ENCODE data around the gene CDH10.

The CDH10 gene

GRCh38 chr5:24644761-24645160 lies at the start of gene CDH10:
TSS of gene CDH10 (minus strand) at chr5:24644978. CDS start at chr5:24593490, 51,488 bp downstream.
- no peak for DNase-seq

- no peak for DNase-seq
Measured at GRCh38 chr5:24693609-24694008, 48.8 kb upstream of the CDH10 start.

GRCh38 chr5:24691074-24691473 lies 46.3 kb upstream of the CDH10 start:
- DNase-seq = no peak

GRCh38 chr5:24681106-24681505 lies 36.3 kb upstream of the CDH10 start:
- no peak for DNase-seq

GRCh38 chr5:24668050-24668449 lies 23.3 kb upstream of the CDH10 start:
- DNase-seq = no peak

GRCh38 chr5:24649531-24649930 lies 4.8 kb upstream of the CDH10 start:
- no peak for DNase-seq

- no peak for DNase-seq
Measured at GRCh38 chr5:24646915-24647314, 2.1 kb upstream of the CDH10 start.

- DNase-seq = no peak
Measured at GRCh38 chr5:24645483-24645882, 705 bp upstream of the CDH10 start.

- no peak for DNase-seq
Measured at GRCh38 chr5:24643880-24644279, 898 bp downstream of the CDH10 start.

- DNase-seq = no peak
Measured at GRCh38 chr5:24643156-24643555, 1.6 kb downstream of the CDH10 start.

- DNase-seq = no peak
Measured at GRCh38 chr5:24642022-24642421, 2.8 kb downstream of the CDH10 start.

- no peak for DNase-seq
Measured at GRCh38 chr5:24635209-24635608, 9.6 kb downstream of the CDH10 start.

GRCh38 chr5:24633715-24634325 lies 11.0 kb downstream of the CDH10 start:
- no peak for DNase-seq

- no peak for DNase-seq
Measured at GRCh38 chr5:24632353-24632752, 12.4 kb downstream of the CDH10 start.

- DNase-seq = no peak
Measured at GRCh38 chr5:24630918-24631317, 13.9 kb downstream of the CDH10 start.

GRCh38 chr5:24629798-24630197 lies 15.0 kb downstream of the CDH10 start:
- DNase-seq = no peak

- DNase-seq = no peak
Measured at GRCh38 chr5:24624872-24625271, 19.9 kb downstream of the CDH10 start.

- DNase-seq = no peak
Measured at GRCh38 chr5:24623624-24624023, 21.2 kb downstream of the CDH10 start.

- DNase-seq = no peak
Measured at GRCh38 chr5:24623031-24623430, 21.7 kb downstream of the CDH10 start.

GRCh38 chr5:24621792-24622191 lies 23.0 kb downstream of the CDH10 start:
- no peak for DNase-seq

- DNase-seq = no peak
Measured at GRCh38 chr5:24616566-24616965, 28.2 kb downstream of the CDH10 start.

GRCh38 chr5:24615159-24615558 lies 29.6 kb downstream of the CDH10 start:
- no peak for DNase-seq

- DNase-seq = no peak
Measured at GRCh38 chr5:24609706-24610105, 35.1 kb downstream of the CDH10 start.

GRCh38 chr5:24606971-24607370 lies 37.8 kb downstream of the CDH10 start:
- no peak for DNase-seq

GRCh38 chr5:24602188-24602587 lies 42.6 kb downstream of the CDH10 start:
- no peak for DNase-seq

- no peak for DNase-seq
Measured at GRCh38 chr5:24598956-24599355, 45.8 kb downstream of the CDH10 start.

All from activated CD4-positive, alpha-beta T cell treated with anti-CD3 and anti-CD28 coated beads for 1 hour (primary cell).